MM.1S (cell line): ENCODE results near the gene YEATS2.

Experiments
- CTCF ChIP-seq: fragments of 300-600 bp; sonication (generic); IDR thresholded peaks from 2 replicates; pipeline ENCODE4 v1.5.1; 2016; ENCODE audit warnings: antibody characterized with exemption, low read length, mixed read lengths
- EZH2 ChIP-seq: fragments of 300-600 bp; sonication (generic); optimal IDR thresholded peaks from 2 replicates; pipeline ENCODE3; 2017; ENCODE audit warnings: low read depth, mild to moderate bottlenecking, antibody characterized with exemption, low read length, mixed read lengths
- EZH2phosphoT487 ChIP-seq: fragments of 300-600 bp; sonication (generic); IDR thresholded peaks from 2 replicates; pipeline ENCODE4 v1.6.1; 2018; ENCODE audit warnings: antibody characterized with exemption, low read length

- no peak for TF ChIP-seq CTCF
- no peak for TF ChIP-seq EZH2
- TF ChIP-seq EZH2phosphoT487, result no peak
Measured at GRCh38 chr3:183799461-183799860, 101.9 kb downstream of the YEATS2 start.
